DND-41 (cell line): Measurements from ENCODE around the gene RANBP17.

Experiments
- ATAC-seq: fragments of 200-7000 bp; cut with Tn5 transposase; 3 replicates; pipeline ENCODE4 v1.9.1; 2021; ENCODE audit warnings: low read depth; ENCODE audit not compliant: insufficient read depth
- DNase-seq: peaks from one replicate; pipeline ENCODE4 v3.0.0-alpha.2; 2020
- H2AFZ ChIP-seq: 2 replicates; pipeline ENCODE4 v1.6.0; 2012; ENCODE audit warnings: low read depth, low read length
- H3K27ac ChIP-seq: 2 replicates; pipeline ENCODE4 v1.5.1; 2012; ENCODE audit warnings: low read length, inconsistent platforms
- H3K27me3 ChIP-seq: fragments of 200-600 bp; sonication (generic); 2 replicates; pipeline ENCODE4 v1.6.0; 2012; ENCODE audit warnings: low read length, mild to moderate bottlenecking, inconsistent platforms; ENCODE audit not compliant: insufficient read depth, poor library complexity
- H3K36me3 ChIP-seq: 2 replicates; pipeline ENCODE4 v1.5.1; 2012; ENCODE audit warnings: low read length, inconsistent platforms; ENCODE audit not compliant: insufficient read depth
- H3K4me1 ChIP-seq: 2 replicates; pipeline ENCODE4 v1.5.1; 2012; ENCODE audit warnings: mild to moderate bottlenecking, low read length; ENCODE audit not compliant: insufficient read depth
- H3K4me2 ChIP-seq: 2 replicates; pipeline ENCODE4 v1.6.0; 2012; ENCODE audit warnings: mild to moderate bottlenecking, moderate library complexity, low read length, inconsistent platforms; ENCODE audit not compliant: insufficient read depth
- H3K4me3 ChIP-seq, 2 experiments: fragments of 200-600 bp in 1 of 2; shearing (Covaris generic) in 1 of 2; 2 replicates each; pipeline ENCODE4 v1.5.1; 2012 to 2016; ENCODE audit warnings: inconsistent platforms in 2 of 2, low read length in 2 of 2, mild to moderate bottlenecking in 2 of 2, low read depth in 1 of 2, moderate library complexity in 1 of 2
- H3K79me2 ChIP-seq: 2 replicates; pipeline ENCODE4 v1.6.0; 2012; ENCODE audit warnings: low read length, inconsistent platforms; ENCODE audit not compliant: insufficient read depth
- H3K9ac ChIP-seq: 2 replicates; pipeline ENCODE4 v1.6.0; 2012; ENCODE audit warnings: low read depth, mild to moderate bottlenecking, inconsistent platforms, low read length, moderate library complexity
- H3K9me3 ChIP-seq: 2 replicates; pipeline ENCODE4 v1.5.1; 2012; ENCODE audit warnings: low read length, moderate library complexity, mild to moderate bottlenecking, inconsistent platforms; ENCODE audit not compliant: insufficient read depth, severe bottlenecking
- H4K20me1 ChIP-seq: 2 replicates; pipeline ENCODE4 v1.6.0; 2012; ENCODE audit warnings: low read length; ENCODE audit not compliant: insufficient read depth
- CTCF ChIP-seq: IDR thresholded peaks from 2 replicates; pipeline ENCODE4 v1.5.1; 2012; ENCODE audit warnings: borderline replicate concordance, low read length, moderate library complexity, mild to moderate bottlenecking; ENCODE audit not compliant: poor library complexity, severe bottlenecking; ENCODE audit errors: extremely low read depth
- EZH2 ChIP-seq: IDR thresholded peaks from 3 replicates; pipeline ENCODE4 v1.6.1; 2012; ENCODE audit warnings: borderline replicate concordance, low read depth, mild to moderate bottlenecking, moderate library complexity, low read length, inconsistent platforms; ENCODE audit not compliant: severe bottlenecking

Gene RANBP17

GRCh38 chr5:170861917-170862766 lies at the start of gene RANBP17:
Gene RANBP17 (plus strand): TSS chr5:170862018.
- DNase-seq (no peak), ATAC-seq (no peak)
- no peak for TF ChIP-seq CTCF
- TF ChIP-seq EZH2, result no peak
- no peaks in the 10 kb centered on the region for H3K27me3 ChIP-seq
- H3K9ac ChIP-seq, result no peak within 1 kb of the TSS
- H2AFZ ChIP-seq, result no peak within 1 kb of the TSS
- H3K4me2 ChIP-seq, result no peak within 1 kb of the TSS
- peaks cover 5% of the 10 kb centered on the region for H3K9me3 ChIP-seq
- H3K27ac ChIP-seq, result no peak within 1 kb of the TSS
- H3K4me3 ChIP-seq, result no peak within 1 kb of the TSS
- no peaks in the 10 kb centered on the region for H4K20me1 ChIP-seq
- H3K4me1 ChIP-seq, result no peaks in the 10 kb centered on the region
- H3K79me2 ChIP-seq, result no peaks in the 10 kb centered on the region
- no peaks in the 10 kb centered on the region for H3K36me3 ChIP-seq

GRCh38 chr5:170813231-170813630 lies 48.6 kb upstream of the RANBP17 start:
- H4K20me1 ChIP-seq, result no peaks in the 10 kb centered on the region
- DNase-seq (no peak), ATAC-seq (no peak)
- H3K9me3 ChIP-seq, result no peaks in the 10 kb centered on the region
- no peaks in the 10 kb centered on the region for H3K4me1 ChIP-seq
- no peak overlapping the region for H2AFZ ChIP-seq
- H3K36me3 ChIP-seq, result no peaks in the 10 kb centered on the region
- H3K79me2 ChIP-seq, result no peaks in the 10 kb centered on the region
- no peak overlapping the region for H3K4me3 ChIP-seq
- TF ChIP-seq CTCF, result no peak
- TF ChIP-seq EZH2, result no peak
- H3K27ac ChIP-seq, result no peak overlapping the region
- no peaks in the 10 kb centered on the region for H3K27me3 ChIP-seq
- H3K4me2 ChIP-seq, result no peak overlapping the region
- H3K9ac ChIP-seq, result no peak overlapping the region

- H3K9ac ChIP-seq, result no peak overlapping the region
- no peak overlapping the region for H3K4me2 ChIP-seq
- no peak for DNase-seq
- no peaks in the 10 kb centered on the region for H3K9me3 ChIP-seq
- H4K20me1 ChIP-seq, result no peaks in the 10 kb centered on the region
- no peaks in the 10 kb centered on the region for H3K27me3 ChIP-seq
- TF ChIP-seq EZH2 (no peak), CTCF (no peak)
- no peak overlapping the region for H2AFZ ChIP-seq
- H3K79me2 ChIP-seq, result no peaks in the 10 kb centered on the region
- no peaks in the 10 kb centered on the region for H3K36me3 ChIP-seq
- H3K4me1 ChIP-seq, result no peaks in the 10 kb centered on the region
- no peak overlapping the region for H3K4me3 ChIP-seq
- no peak overlapping the region for H3K27ac ChIP-seq
- ATAC-seq, result no peak
These were observed 44.6 kb upstream of the RANBP17 start for GRCh38 chr5:170817195-170817594.
